HEK293 (cell line): ENCODE data around the gene ASXL2.

ENCODE experiments used
- CTCF ChIA-PET: fragments of 350-600 bp; formaldehyde crosslinking; extraction: SDS; loops from one replicate; lab custom pipeline; 2021; ENCODE audit warnings: antibody characterized with exemption; lab: Yijun Ruan, JAX
- POLR2A ChIA-PET: fragments of 300-600 bp; formaldehyde crosslinking; extraction: SDS; loops from one replicate; lab custom pipeline; 2020; ENCODE audit warnings: antibody characterized with exemption, inconsistent platforms; lab: Yijun Ruan, JAX
- H3K27ac ChIP-seq: fragments of 200-500 bp; sonication (Bioruptor generic); 2 replicates; pipeline ENCODE4 v1.5.1; 2014; ENCODE audit warnings: low read depth, low read length, control low read depth, inconsistent platforms; ENCODE audit errors: extremely low read depth
- H3K36me3 ChIP-seq, 2 experiments: fragments of 200-500 bp in 1 of 2; sonication (Bioruptor generic) in 1 of 2; 1 replicate in 1 of 2; 2 replicates in 1 of 2; pipeline ENCODE4 v1.5.1; 2014 to 2017; ENCODE audit warnings: inconsistent platforms in 2 of 2, low read length in 2 of 2; ENCODE audit not compliant: control insufficient read depth in 2 of 2, insufficient read depth in 1 of 2
- H3K4me1 ChIP-seq: fragments of 200-500 bp; sonication (Bioruptor generic); 2 replicates; pipeline ENCODE4 v1.5.1; 2014; ENCODE audit warnings: mild to moderate bottlenecking, low read length, inconsistent platforms; ENCODE audit not compliant: control insufficient read depth, insufficient read depth
- H3K4me3 ChIP-seq: 2 replicates; pipeline ENCODE4 v1.5.1; 2011; ENCODE audit warnings: low read depth, mild to moderate bottlenecking, control low read depth, low read length, moderate library complexity
- H3K9me3 ChIP-seq: fragments of 200-500 bp; sonication (Bioruptor generic); 2 replicates; pipeline ENCODE4 v1.5.1; 2014; ENCODE audit warnings: low read depth, low read length, inconsistent platforms; ENCODE audit not compliant: control insufficient read depth, insufficient read depth
- FEZF1 ChIP-seq: fragments of 450-650 bp; formaldehyde crosslinking; IDR thresholded peaks from 2 replicates; pipeline ENCODE4 v1.5.1; 2016; ENCODE audit warnings: missing biosample characterization, missing genetic modification characterization
- HIC1 ChIP-seq: fragments of 450-650 bp; formaldehyde crosslinking; IDR thresholded peaks from 2 replicates; pipeline ENCODE4 v1.5.1; 2016; ENCODE audit warnings: missing biosample characterization, missing genetic modification characterization
- HOXA7 ChIP-seq: sonication (generic); formaldehyde crosslinking; IDR thresholded peaks from 2 replicates; pipeline ENCODE4 v1.8.1; 2022; ENCODE audit warnings: missing genetic modification reagents, borderline replicate concordance
- TCF7L2 ChIP-seq: IDR thresholded peaks from 2 replicates; pipeline ENCODE4 v1.6.1; 2011; ENCODE audit warnings: low read depth, mild to moderate bottlenecking, inconsistent platforms, low read length, moderate library complexity, borderline replicate concordance
- ZBTB17 ChIP-seq: fragments of 450-650 bp; formaldehyde crosslinking; IDR thresholded peaks from 2 replicates; pipeline ENCODE4 v1.5.1; 2016; ENCODE audit warnings: missing biosample characterization, missing genetic modification characterization
- ZBTB8A ChIP-seq: fragments of 450-650 bp; formaldehyde crosslinking; IDR thresholded peaks from 2 replicates; pipeline ENCODE4 v1.5.1; 2016; ENCODE audit warnings: missing biosample characterization, missing genetic modification characterization
- ZFP69B ChIP-seq: fragments of 450-650 bp; formaldehyde crosslinking; IDR thresholded peaks from 2 replicates; pipeline ENCODE4 v1.5.1; 2016; ENCODE audit warnings: missing biosample characterization, missing genetic modification characterization
- ZNF202 ChIP-seq: fragments of 450-650 bp; formaldehyde crosslinking; IDR thresholded peaks from 2 replicates; pipeline ENCODE4 v1.5.1; 2016; ENCODE audit warnings: missing biosample characterization, missing genetic modification characterization, borderline replicate concordance
- ZNF239 ChIP-seq: fragments of 450-650 bp; formaldehyde crosslinking; IDR thresholded peaks from 2 replicates; pipeline ENCODE4 v1.5.1; 2016; ENCODE audit warnings: missing biosample characterization, missing genetic modification characterization
- ZNF324 ChIP-seq: fragments of 450-650 bp; formaldehyde crosslinking; IDR thresholded peaks from 2 replicates; pipeline ENCODE4 v1.5.1; 2016; ENCODE audit warnings: missing biosample characterization, missing genetic modification characterization
- ZNF335 ChIP-seq: fragments of 450-650 bp; formaldehyde crosslinking; conservative IDR thresholded peaks from 2 replicates; pipeline ENCODE4 v1.5.1; 2016; ENCODE audit warnings: missing biosample characterization, missing genetic modification characterization
- ZNF354C ChIP-seq: fragments of 450-650 bp; formaldehyde crosslinking; IDR thresholded peaks from 2 replicates; pipeline ENCODE4 v1.5.1; 2016; ENCODE audit warnings: missing biosample characterization, missing genetic modification characterization, low read depth, borderline replicate concordance
- ZNF366 ChIP-seq: fragments of 450-650 bp; formaldehyde crosslinking; conservative IDR thresholded peaks from 2 replicates; pipeline ENCODE4 v1.5.1; 2016; ENCODE audit warnings: missing biosample characterization, missing genetic modification characterization
- ZNF473 ChIP-seq: fragments of 450-650 bp; formaldehyde crosslinking; IDR thresholded peaks from 2 replicates; pipeline ENCODE4 v1.5.1; 2017; ENCODE audit warnings: missing biosample characterization, missing genetic modification characterization
- ZNF488 ChIP-seq: fragments of 450-650 bp; formaldehyde crosslinking; IDR thresholded peaks from 2 replicates; pipeline ENCODE4 v1.5.1; 2016; ENCODE audit warnings: missing biosample characterization, missing genetic modification characterization
- ZNF521 ChIP-seq: fragments of 450-650 bp; formaldehyde crosslinking; IDR thresholded peaks from 2 replicates; pipeline ENCODE4 v1.5.1; 2017; ENCODE audit warnings: missing biosample characterization, mild to moderate bottlenecking, missing genetic modification characterization
- ZNF544 ChIP-seq: fragments of 450-650 bp; formaldehyde crosslinking; IDR thresholded peaks from 2 replicates; pipeline ENCODE4 v1.5.0; 2017; ENCODE audit warnings: missing biosample characterization, missing genetic modification characterization
- ZNF561 ChIP-seq: fragments of 450-650 bp; IDR thresholded peaks from 2 replicates; pipeline ENCODE4 v1.5.1; 2018; ENCODE audit warnings: missing biosample characterization, missing genetic modification characterization, borderline replicate concordance
- ZNF654 ChIP-seq: fragments of 450-650 bp; formaldehyde crosslinking; IDR thresholded peaks from 2 replicates; pipeline ENCODE4 v1.5.1; 2016; ENCODE audit warnings: low read depth, missing biosample characterization, missing genetic modification characterization
- ZNF777 ChIP-seq: fragments of 450-650 bp; formaldehyde crosslinking; IDR thresholded peaks from 2 replicates; pipeline ENCODE4 v1.5.1; 2017; ENCODE audit warnings: missing biosample characterization, missing genetic modification characterization, borderline replicate concordance
- ZNF785 ChIP-seq: fragments of 450-650 bp; formaldehyde crosslinking; IDR thresholded peaks from 2 replicates; pipeline ENCODE4 v1.5.1; 2016; ENCODE audit warnings: missing biosample characterization, missing genetic modification characterization
- ZNF843 ChIP-seq: fragments of 450-650 bp; formaldehyde crosslinking; IDR thresholded peaks from 2 replicates; pipeline ENCODE4 v1.5.1; 2016; ENCODE audit warnings: missing biosample characterization, missing genetic modification characterization
- TF ChIP-seq, protein P1 (sequence below): fragments of 450-650 bp; formaldehyde crosslinking; IDR thresholded peaks from 2 replicates; pipeline ENCODE4 v1.5.1; 2016; ENCODE audit warnings: missing biosample characterization, missing genetic modification characterization
- TF ChIP-seq, protein P2 (sequence below): fragments of 450-650 bp; IDR thresholded peaks from 2 replicates; pipeline ENCODE4 v1.5.1; 2018; ENCODE audit warnings: missing biosample characterization, missing genetic modification characterization
- TF ChIP-seq, protein P3 (sequence below): fragments of 450-650 bp; formaldehyde crosslinking; IDR thresholded peaks from 2 replicates; pipeline ENCODE4 v1.5.1; 2017; ENCODE audit warnings: missing biosample characterization, mild to moderate bottlenecking, missing genetic modification characterization, moderate library complexity
- TF ChIP-seq, protein P4 (sequence below): fragments of 450-650 bp; formaldehyde crosslinking; IDR thresholded peaks from 2 replicates; pipeline ENCODE4 v1.5.1; 2016; ENCODE audit warnings: missing biosample characterization, missing genetic modification characterization
- TF ChIP-seq, protein P5 (sequence below): IDR thresholded peaks from 2 replicates; pipeline ENCODE4 v1.6.1; 2011; ENCODE audit warnings: mild to moderate bottlenecking, low read depth, low read length, borderline replicate concordance

The ASXL2 gene

DNA sequence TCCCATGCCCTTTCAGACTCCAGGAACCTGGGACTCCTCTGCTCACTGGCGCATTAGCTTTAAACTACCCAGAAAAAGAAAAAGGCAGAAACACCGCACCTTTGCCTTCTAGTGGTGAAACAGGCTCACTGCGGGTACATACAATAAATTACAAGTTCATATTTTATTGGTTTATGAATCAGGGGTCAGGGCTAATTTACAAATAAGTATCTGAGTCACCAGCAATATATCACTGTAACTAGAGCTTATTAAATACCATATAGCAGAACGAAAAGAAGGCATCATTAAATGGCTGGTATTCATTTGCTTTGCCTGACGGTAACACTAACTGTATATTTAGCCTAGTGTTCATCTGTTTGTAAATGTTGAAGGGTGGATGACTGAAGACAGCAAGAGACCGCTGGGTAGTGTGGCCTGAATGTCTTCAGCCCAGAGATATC, 178.0 kb downstream of the ASXL2 start (continued):
- TF ChIP-seq HIC1 (tag by site-specific recombination) (no peak), FEZF1 (tag by site-specific recombination) (0 out of 2 replicates have a peak, but pooled peaks have one; percentile 29), TCF7L2 (no peak), ZNF654 (tag by site-specific recombination) (peak; percentile 45), ZNF473 (tag by site-specific recombination) (no peak), ZNF521 (no peak), ZNF239 (tag by site-specific recombination) (no peak), HOXA7 (CRISPR knock-in tag) (no peak), ZFP69B (tag by site-specific recombination) (no peak), ZNF354C (tag by site-specific recombination) (no peak), ZNF324 (tag by site-specific recombination) (no peak), ZNF335 (tag by site-specific recombination) (no peak), ZBTB8A (peak; percentile 11; the same call in 1 of the 2 replicates), ZNF843 (tag by site-specific recombination) (peak; percentile 67), ZNF366 (peak; percentile 44; the same call in 1 of the 2 replicates), ZNF777 (tag by site-specific recombination) (no peak)
- TF ChIP-seq, protein P1, sequence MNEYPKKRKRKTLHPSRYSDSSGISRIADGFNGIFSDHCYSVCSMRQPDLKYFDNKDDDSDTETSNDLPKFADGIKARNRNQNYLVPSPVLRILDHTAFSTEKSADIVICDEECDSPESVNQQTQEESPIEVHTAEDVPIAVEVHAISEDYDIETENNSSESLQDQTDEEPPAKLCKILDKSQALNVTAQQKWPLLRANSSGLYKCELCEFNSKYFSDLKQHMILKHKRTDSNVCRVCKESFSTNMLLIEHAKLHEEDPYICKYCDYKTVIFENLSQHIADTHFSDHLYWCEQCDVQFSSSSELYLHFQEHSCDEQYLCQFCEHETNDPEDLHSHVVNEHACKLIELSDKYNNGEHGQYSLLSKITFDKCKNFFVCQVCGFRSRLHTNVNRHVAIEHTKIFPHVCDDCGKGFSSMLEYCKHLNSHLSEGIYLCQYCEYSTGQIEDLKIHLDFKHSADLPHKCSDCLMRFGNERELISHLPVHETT (tag by site-specific recombination) = 0 out of 2 replicates have a peak, but pooled peaks have one; percentile 28
- TF ChIP-seq, protein P2, sequence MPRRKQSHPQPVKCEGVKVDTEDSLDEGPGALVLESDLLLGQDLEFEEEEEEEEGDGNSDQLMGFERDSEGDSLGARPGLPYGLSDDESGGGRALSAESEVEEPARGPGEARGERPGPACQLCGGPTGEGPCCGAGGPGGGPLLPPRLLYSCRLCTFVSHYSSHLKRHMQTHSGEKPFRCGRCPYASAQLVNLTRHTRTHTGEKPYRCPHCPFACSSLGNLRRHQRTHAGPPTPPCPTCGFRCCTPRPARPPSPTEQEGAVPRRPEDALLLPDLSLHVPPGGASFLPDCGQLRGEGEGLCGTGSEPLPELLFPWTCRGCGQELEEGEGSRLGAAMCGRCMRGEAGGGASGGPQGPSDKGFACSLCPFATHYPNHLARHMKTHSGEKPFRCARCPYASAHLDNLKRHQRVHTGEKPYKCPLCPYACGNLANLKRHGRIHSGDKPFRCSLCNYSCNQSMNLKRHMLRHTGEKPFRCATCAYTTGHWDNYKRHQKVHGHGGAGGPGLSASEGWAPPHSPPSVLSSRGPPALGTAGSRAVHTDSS = no peak
- TF ChIP-seq, protein P3, sequence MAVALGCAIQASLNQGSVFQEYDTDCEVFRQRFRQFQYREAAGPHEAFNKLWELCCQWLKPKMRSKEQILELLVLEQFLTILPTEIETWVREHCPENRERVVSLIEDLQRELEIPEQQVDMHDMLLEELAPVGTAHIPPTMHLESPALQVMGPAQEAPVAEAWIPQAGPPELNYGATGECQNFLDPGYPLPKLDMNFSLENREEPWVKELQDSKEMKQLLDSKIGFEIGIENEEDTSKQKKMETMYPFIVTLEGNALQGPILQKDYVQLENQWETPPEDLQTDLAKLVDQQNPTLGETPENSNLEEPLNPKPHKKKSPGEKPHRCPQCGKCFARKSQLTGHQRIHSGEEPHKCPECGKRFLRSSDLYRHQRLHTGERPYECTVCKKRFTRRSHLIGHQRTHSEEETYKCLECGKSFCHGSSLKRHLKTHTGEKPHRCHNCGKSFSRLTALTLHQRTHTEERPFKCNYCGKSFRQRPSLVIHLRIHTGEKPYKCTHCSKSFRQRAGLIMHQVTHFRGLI (tag by site-specific recombination) = no peak

GRCh38 chr2:25699216-25699615, 179.1 kb downstream of the ASXL2 start:
- Histone ChIP-seq H3K27ac (no peak overlapping the region), H3K4me3 (no peak overlapping the region), H3K4me1 (peaks cover 12% of the 10 kb centered on the region), H3K9me3 (no peaks in the 10 kb centered on the region), H3K36me3 (no peaks in the 10 kb centered on the region)
- POLR2A ChIA-PET = interaction anchor here (0.8 kb wide), 1 partner anchor 92 kb away, joined by 5 read pairs; no protein-coding TSS in a partner anchor
- CTCF ChIA-PET = interaction anchor here (0.6 to 5.1 kb wide), 12 partner anchors 11 to 588 kb away, joined by 3 to 82 read pairs (median 5); no protein-coding TSS in a partner anchor
- TF ChIP-seq, protein P4, sequence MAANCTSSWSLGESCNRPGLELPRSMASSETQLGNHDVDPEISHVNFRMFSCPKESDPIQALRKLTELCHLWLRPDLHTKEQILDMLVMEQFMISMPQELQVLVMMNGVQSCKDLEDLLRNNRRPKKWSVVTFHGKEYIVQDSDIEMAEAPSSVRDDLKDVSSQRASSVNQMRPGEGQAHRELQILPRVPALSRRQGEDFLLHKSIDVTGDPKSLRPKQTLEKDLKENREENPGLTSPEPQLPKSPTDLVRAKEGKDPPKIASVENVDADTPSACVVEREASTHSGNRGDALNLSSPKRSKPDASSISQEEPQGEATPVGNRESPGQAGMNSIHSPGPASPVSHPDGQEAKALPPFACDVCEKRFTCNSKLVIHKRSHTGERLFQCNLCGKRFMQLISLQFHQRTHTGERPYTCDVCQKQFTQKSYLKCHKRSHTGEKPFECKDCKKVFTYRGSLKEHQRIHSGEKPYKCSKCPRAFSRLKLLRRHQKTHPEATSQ (tag by site-specific recombination) = no peak
- TF ChIP-seq ZNF544 (tag by site-specific recombination) (no peak), ZBTB17 (tag by site-specific recombination) (0 out of 2 replicates have a peak, but pooled peaks have one; percentile 27), ZNF561 (tag by site-specific recombination) (no peak), ZNF202 (no peak), ZNF785 (no peak), ZNF488 (tag by site-specific recombination) (no peak)
- TF ChIP-seq, protein P5, sequence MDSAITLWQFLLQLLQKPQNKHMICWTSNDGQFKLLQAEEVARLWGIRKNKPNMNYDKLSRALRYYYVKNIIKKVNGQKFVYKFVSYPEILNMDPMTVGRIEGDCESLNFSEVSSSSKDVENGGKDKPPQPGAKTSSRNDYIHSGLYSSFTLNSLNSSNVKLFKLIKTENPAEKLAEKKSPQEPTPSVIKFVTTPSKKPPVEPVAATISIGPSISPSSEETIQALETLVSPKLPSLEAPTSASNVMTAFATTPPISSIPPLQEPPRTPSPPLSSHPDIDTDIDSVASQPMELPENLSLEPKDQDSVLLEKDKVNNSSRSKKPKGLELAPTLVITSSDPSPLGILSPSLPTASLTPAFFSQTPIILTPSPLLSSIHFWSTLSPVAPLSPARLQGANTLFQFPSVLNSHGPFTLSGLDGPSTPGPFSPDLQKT = no peak
